HEK293T (cell line): ENCODE measurements around the gene GRID2.

Experiments used
- BHLHE40 ChIP-seq: fragments of 450-650 bp; IDR thresholded peaks from 2 replicates; pipeline ENCODE4 v1.6.1; 2016; ENCODE audit warnings: mild to moderate bottlenecking, moderate library complexity, borderline replicate concordance
- CTBP1 ChIP-seq: fragments of 450-650 bp; IDR thresholded peaks from 2 replicates; pipeline ENCODE4 v1.6.1; 2016; ENCODE audit warnings: borderline replicate concordance
- ELF4 ChIP-seq: fragments of 450-650 bp; IDR thresholded peaks from 2 replicates; pipeline ENCODE4 v1.6.1; 2017; ENCODE audit warnings: antibody characterized with exemption
- FOXK2 ChIP-seq: fragments of 450-650 bp; IDR thresholded peaks from 2 replicates; pipeline ENCODE4 v1.6.1; 2016; ENCODE audit warnings: mild to moderate bottlenecking
- FOXM1 ChIP-seq: fragments of 450-650 bp; IDR thresholded peaks from 2 replicates; pipeline ENCODE4 v1.6.1; 2017; ENCODE audit warnings: mild to moderate bottlenecking, borderline replicate concordance
- NFRKB ChIP-seq: fragments of 450-650 bp; IDR thresholded peaks from 2 replicates; pipeline ENCODE4 v1.6.1; 2016; ENCODE audit warnings: mild to moderate bottlenecking, moderate library complexity
- SP1 ChIP-seq: fragments of 450-650 bp; IDR thresholded peaks from 2 replicates; pipeline ENCODE4 v1.6.1; 2017
- SUZ12 ChIP-seq: fragments of 450-650 bp; IDR thresholded peaks from 2 replicates; pipeline ENCODE4 v1.6.1; 2016; ENCODE audit warnings: mild to moderate bottlenecking
- TARDBP ChIP-seq: fragments of 450-650 bp; IDR thresholded peaks from 2 replicates; pipeline ENCODE4 v1.6.1; 2016
- ZNF384 ChIP-seq: fragments of 450-650 bp; IDR thresholded peaks from 2 replicates; pipeline ENCODE4 v1.6.1; 2016
- TF ChIP-seq, protein P1 (sequence below): fragments of 450-650 bp; IDR thresholded peaks from 2 replicates; pipeline ENCODE4 v1.6.1; 2016

- no peak for TF ChIP-seq SP1
- TF ChIP-seq FOXK2 = no peak
- TF ChIP-seq ELF4 = no peak
- TF ChIP-seq FOXM1 = no peak
- TF ChIP-seq TARDBP = no peak
- TF ChIP-seq SUZ12 = no peak
- no peak for TF ChIP-seq ZNF384
- TF ChIP-seq, protein P1, sequence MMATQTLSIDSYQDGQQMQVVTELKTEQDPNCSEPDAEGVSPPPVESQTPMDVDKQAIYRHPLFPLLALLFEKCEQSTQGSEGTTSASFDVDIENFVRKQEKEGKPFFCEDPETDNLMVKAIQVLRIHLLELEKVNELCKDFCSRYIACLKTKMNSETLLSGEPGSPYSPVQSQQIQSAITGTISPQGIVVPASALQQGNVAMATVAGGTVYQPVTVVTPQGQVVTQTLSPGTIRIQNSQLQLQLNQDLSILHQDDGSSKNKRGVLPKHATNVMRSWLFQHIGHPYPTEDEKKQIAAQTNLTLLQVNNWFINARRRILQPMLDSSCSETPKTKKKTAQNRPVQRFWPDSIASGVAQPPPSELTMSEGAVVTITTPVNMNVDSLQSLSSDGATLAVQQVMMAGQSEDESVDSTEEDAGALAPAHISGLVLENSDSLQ = no peak
- no peak for TF ChIP-seq CTBP1
- TF ChIP-seq BHLHE40 = no peak
- no peak for TF ChIP-seq NFRKB
These were observed 957.4 kb downstream of the GRID2 start for GRCh38 chr4:93261207-93261606.
